OCI-M2 (cell line): ENCODE data around the gene FGGY.
"Not testable (repeated sequence)": the region's sequence is repeated elsewhere in the genome, so short reads cannot be mapped to it uniquely, and the experiment has no call there.

ENCODE experiments used
- DNase-seq: peaks from one replicate; lab custom pipeline; 2025; ENCODE audit not compliant: unreplicated experiment; lab: John Stamatoyannopoulos, UW

The FGGY gene

GRCh38 chr1:59718064-59718988, 421.4 kb downstream of the FGGY start:
- DNase-seq = no peak

DNA sequence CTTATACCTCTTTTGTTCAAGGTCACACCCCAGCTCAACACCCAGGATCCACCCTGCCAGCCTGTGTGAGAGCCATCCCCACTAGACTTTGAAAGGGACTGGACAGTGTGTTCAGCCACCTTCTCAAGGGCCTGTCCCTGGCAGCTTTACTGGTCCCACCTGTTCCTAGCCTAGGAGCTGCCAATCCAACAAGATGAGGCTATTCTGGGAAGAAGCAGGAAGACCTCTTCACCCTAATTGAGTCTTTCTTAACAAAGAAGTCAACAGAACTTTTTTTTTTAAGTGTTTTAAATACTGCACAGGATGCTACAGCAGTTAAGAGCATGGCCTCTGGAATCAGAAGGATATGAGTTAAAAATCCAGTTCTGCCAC, 422.1 kb downstream of the FGGY start:
- DNase-seq = no peak

DNA sequence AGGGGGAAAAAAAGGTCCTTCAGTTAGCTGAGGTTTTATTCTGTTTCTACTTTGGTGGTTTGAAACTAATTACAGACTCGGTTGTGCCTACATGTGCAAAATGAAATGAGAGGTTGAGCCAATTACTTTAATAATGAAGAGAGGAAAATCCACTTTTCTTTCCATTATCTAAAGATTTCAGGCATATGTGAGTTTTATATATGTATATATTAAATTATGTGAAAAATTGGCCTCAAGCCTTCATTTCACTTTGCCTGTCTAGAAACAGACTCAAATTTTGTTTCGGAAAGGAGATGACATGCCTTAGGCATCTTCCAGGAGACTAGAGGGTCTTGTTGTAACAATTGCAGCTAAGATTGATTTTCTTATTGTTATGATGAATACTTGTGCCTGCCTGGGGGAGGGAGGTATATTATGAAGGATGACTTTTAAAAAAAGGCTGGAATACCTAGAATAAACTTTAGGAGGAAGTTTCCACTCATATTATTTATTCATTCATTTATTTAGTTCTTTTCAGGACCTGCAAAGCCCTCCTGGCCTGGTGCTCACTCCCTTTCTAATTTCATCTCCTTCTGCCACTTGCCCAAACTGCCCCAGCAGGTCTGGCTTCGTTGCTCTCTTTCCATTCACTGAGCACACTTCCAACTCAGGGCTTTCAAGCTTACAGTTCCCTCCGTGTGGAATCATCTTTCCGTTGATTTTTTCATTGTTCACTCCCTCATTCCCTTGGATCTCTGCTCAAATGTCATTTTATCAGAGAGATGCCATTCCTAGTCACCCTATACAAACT, 423.6 kb downstream of the FGGY start:
- no peak for DNase-seq

- no peak for DNase-seq
Measured at GRCh38 chr1:59730302-59730701, 433.4 kb downstream of the FGGY start.

DNA sequence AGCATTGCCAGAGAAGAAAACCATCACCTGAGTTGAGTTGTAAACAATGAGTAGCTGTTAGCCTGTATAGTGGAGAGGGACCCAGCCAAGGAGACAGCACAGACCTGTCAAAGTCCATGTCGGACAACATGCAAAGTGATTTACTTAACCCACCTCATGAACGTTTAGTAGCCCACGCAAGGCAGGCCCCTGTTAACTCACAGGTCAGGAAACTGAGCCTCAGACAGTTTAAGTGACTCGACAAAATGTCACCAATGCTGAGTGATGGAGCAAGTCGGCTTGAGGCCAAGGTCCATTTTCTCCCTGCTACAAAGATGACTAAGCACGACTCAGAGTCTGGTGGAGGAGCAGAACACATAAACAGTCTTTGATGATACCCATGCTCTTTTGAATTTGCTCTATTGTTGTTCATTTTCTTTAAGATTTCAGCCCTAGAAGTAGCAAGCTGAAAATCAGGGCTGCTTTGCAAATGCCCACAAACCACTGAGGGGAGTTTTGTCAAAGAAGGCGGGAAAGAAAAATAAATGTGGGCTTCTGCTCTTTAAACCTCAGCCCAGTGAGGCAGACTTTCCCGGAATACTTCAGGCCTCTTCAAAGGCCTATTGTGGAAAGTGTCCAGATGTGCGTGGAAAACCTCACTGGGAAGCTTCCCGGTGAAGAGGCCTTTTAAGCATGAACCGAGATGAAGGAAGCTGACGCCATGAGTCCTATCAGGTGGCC, 434.0 kb downstream of the FGGY start:
- DNase-seq = no peak

GRCh38 chr1:59731591-59731990, 434.7 kb downstream of the FGGY start:
- no peak for DNase-seq

GRCh38 chr1:59732214-59732955, 435.5 kb downstream of the FGGY start:
- no peak for DNase-seq

DNA sequence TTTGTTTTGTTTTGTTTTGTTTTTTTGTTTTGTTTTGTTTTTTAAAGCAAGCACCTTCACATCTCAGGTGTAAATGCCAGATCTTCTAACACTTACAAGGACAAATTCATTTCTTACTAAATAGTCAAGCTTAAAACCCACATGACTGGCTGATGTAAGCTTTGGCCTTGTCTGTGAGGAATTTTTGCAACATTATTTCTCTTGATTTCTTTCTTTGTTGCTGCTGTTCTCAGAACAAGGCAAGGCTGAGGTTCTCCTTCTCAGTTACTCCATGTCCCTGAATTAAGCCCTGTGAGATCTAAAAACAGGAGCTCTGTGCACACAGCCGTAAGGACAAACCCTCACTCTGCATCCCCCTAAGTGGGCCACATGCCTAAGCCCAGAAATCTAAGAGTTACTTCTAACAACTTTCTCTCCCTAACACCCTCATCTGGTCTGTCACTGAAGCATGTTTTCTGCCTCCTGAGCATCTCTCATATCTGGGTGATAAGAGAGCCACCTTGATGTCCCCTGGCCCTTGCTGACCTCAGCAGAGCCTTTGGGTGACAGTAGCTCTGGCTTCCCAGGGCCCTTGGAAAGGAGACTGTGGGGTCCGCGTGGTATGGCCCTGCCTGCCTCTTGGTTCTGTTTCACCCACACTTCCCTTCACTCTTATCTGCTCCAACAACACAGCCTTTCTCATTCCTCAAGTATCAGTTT, 436.7 kb downstream of the FGGY start:
- DNase-seq = no peak

DNA sequence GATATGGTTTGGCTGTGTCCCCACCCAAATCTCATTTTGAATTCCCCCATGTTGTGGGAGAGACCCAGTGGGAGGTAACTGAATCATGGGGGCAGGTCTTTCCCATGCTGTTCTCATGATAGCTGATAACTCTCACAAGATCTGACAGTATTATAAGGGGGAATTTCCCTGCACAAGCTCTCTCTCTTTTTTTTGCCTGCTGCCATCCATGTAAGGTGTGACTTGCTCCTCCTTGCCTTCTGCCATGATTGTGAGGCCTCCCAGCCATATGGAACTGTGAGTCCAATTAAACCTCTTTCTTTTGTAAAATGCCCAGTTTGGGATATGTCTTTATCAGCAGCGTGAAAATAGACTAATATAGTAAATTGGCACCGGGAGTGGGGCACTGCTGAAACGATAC, 439.0 kb downstream of the FGGY start:
- DNase-seq = not testable (repeated sequence)

GRCh38 chr1:59736744-59737143, 439.9 kb downstream of the FGGY start:
- DNase-seq = no peak

DNA sequence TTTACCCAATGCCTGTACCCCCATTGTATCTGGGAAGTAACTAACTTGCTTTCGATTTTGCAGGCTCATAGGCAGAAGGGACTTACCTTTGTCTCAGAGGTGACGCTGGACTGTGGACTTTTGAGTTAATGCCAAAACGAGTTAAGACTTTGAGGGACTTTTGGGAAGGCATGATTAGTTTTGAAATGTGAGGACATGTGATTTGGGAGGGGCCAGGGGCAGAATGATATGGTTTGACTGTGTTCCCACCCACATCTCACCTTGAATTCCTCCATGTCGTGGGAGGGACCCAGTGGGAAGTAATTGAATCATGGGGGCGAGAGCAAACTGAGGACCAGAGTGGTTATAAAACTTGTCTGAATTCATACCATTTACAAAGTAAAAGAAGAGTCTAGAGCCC, 440.7 kb downstream of the FGGY start:
- DNase-seq = no peak

DNA sequence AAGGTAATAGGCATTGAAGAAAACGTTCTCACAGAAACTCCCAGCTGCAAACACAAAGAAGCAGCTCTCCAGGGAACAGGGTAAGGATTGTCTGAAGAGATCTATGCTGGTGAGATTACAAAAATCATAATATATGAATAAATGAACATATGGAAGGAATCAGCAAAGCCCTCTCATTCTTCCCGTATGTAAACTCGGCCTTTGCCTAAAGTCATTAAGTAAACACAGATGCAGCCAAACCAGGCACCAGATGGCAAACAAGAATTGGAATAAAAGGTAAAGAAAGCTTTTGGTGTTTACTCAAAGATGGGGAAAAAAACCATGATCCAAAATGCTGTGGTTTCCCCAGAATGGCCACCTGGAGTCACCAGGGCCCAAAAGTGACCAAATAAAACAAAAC, 441.3 kb downstream of the FGGY start:
- DNase-seq = no peak

- DNase-seq = no peak
Measured at GRCh38 chr1:59738591-59739015, 441.7 kb downstream of the FGGY start.

DNA sequence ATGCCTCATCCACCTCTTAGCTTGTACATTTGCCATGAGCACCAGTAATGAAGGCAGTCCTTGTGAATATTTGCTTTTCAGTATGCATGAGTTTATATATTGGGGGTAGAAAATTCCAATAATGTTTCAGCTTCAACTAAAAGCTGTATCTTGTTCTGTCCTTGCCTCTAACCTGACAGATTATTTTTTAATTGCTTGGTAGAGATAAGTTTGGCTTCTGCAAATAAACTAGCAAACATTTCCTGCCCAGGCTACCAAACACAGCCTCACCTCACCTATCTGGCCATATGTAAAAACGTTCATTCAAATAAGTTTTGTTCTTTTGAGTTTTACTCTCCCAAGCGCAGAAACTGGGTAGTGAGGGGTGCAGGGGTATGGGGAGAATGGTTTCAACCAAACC, 442.2 kb downstream of the FGGY start:
- no peak for DNase-seq

GRCh38 chr1:59742526-59742925, 445.6 kb downstream of the FGGY start:
- DNase-seq = no peak

- no peak for DNase-seq
Measured at GRCh38 chr1:59743324-59744091, 446.6 kb downstream of the FGGY start.

- DNase-seq = no peak
Measured at GRCh38 chr1:59747420-59748024, 450.6 kb downstream of the FGGY start.

DNA sequence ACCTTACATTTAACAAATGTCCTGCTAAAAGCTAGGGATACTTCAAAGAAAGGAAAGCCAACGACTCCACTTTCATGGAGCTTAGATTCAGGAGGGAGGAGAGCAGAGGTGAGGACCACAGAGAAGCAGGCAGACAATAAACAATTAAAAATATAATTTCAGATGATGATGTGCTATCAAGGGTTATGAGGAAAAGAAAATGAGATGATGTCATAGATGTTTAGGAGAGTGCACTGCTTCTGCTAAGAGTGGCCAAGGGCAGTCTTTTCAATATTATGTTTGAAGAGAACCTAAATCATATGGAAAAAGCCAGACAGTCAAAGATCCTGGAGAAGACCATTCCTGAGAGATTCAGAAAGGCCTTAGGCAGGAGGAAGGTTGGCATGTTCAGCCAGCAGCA, 451.2 kb downstream of the FGGY start:
- DNase-seq = no peak
